HG02981 (cell line): ENCODE measurements around the gene PIK3IP1.
"Not testable (repeated sequence)": the region's sequence is repeated elsewhere in the genome, so short reads cannot be mapped to it uniquely, and the experiment has no call there.

Experiments
- ATAC-seq: cut with Tn5 transposase; IDR thresholded peaks from one replicate; pipeline ENCODE4 v1.9.1; 2021; ENCODE audit warnings: mild to moderate bottlenecking, moderate library complexity; ENCODE audit not compliant: unreplicated experiment

Gene PIK3IP1

DNA sequence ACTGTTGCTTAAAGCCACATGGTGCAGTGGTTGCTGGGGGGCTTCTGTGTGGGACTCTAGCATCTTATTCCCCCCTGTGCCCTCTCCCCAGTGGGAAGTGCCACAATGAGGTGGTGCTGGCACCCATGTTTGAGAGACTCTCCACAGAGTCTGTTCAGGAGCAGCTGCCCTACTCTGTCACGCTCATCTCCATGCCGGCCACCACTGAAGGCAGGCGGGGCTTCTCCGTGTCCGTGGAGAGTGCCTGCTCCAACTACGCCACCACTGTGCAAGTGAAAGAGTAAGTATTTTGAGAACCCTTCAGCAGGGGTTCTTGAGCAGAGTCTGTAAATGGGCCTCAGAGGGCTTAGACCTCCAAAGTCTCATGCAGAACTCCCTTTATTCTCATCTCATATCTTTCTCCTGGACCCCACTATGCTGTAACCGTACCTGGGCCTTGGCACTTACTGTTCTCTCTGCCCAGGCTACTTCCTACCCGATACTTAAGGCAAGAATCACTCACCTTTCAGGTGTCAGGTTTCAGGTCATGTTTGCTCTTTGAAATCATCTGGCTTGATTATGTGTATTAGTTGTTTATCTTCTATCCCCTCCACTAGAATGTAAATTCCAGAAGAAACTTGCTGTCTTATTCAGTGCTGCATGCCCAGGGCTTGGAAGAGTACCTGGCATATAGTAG, 32.4 kb downstream of the PIK3IP1 start:
- ATAC-seq, result no peak

DNA sequence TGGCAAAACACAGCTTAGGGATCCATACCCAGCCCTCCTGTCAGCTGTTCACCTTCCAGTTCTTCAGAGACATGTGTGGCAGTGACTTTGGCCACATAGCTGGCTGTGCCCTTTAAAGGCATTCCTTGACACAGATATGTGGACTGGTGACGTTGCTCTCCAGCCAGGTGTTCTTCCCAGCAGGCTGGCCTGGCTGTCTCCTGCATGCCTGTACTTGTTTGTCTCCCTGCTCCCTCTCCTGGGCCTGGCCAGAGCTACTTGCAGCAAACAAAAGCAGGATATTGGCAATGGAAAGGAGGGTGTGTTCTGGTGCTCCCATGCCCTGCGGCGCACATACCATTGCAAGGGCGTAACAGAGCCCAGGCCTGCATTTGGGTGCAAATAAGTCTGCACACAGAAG, 38.3 kb downstream of the PIK3IP1 start:
- ATAC-seq, result no peak

DNA sequence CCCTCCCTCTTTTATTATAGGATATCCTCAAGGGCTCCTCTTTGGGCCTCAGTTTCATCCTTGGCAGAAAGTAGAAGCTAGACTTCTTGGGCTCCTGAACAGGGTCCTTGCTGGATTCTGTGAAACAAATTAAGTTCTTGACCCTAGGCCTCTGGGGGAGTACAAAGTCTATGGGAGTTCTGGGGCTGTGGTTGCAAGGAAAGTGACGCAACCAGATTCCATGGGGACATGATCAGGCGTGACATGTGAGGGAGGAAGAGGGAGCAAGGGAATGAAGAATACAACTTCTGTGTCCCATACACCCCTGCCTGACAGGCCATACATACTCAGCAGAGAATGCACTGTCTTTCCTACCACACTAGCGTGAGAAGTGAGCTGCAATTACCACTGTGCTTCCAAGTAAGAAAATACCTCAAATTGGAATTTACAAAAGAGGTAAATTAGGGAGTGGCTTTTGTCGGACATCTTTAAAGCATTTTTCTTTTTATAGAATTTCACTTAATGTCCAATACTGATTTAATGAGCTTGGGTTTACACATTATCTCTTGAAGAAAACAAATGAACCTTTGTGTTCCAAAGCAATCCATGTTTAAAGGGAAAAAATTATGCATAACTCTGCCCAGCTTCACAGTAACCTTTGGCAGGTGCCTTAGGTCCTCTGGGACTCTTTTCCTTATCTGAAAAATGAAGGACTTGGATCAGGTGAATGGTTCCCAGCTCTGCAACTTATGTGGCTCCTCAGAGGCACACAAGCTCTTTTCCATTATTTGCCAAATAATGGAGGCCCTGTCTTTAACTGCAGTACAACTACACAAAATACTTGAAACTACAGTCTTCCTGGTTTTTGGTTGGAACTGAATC, 41.3 kb downstream of the PIK3IP1 start:
- no peak for ATAC-seq

DNA sequence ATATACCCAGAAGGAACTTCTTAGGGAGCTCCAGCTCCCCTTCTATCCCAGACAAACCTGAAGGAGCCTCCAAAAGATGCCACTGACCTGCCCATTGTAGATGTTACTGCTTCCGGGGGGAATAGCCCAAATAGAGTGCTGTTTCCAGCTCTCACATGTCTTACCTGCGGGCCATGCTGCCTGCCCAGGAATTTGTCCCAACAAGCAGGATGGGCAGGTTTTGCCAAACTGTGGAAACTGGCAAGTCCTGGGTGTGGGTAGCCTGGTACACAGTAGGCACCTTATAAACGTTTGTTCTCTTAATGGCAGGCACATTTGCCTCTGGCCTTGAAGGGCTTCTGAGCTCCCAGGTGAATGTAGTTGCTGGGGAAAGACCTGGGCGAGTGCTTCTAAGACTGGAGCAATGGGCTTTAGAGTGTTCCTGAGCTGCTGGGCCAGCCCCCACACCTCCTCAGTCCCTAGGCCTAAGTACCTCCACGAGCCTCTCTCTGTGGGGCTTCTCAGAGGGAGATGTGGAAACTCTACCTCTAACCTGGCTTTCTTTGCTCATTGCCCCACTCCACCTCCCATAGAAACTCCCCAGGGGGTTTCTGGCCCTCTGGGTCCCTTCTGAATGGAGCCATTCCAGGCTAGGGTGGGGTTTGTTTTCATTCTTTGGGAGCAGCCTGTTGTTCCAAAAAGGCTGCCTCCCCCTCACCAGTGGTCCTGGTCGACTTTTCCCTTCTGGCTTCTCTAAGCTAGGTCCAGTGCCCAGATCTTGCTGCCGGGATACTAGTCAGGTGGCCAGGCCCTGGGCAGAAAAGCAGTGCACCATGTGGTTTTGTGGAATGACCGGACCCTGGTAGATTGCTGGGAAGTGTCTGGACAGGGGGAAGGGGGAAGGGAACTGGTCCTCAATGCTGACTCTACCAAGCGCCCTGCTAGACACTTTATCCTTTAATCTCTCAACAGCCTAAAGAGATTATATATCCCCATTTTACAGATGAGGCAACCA, 43.0 kb downstream of the PIK3IP1 start:
- no peak for ATAC-seq

DNA sequence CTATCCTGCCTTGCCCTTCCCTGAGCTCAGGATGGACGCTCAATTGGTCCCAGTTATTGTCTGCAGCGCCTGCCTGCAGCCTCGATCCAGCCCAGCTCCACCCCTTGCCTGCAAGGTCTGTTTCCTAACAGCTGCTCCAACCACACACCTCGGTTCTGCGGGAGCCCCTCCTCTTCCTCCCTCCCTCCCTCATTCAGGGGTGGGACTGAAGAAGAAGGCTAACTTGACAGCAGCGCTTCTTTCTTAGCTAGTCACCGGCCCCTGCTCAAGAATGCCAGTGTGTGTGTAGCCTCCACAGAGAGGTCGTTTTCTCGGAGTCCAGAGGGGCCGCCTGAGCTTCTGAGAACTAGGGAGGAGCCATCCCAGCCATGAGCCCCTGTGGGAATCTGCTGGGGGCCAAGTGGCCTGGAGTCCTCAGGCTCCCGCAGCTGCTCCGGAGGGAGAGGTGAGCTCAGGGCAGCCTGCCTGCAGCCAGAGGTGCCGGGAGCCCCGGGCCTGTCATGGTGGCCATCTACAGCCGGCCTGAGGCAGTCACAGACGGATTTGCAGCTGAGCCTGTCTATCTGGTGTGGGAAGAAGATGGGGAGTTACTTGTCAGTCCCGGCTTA, 44.0 kb downstream of the PIK3IP1 start:
- ATAC-seq, result no peak

DNA sequence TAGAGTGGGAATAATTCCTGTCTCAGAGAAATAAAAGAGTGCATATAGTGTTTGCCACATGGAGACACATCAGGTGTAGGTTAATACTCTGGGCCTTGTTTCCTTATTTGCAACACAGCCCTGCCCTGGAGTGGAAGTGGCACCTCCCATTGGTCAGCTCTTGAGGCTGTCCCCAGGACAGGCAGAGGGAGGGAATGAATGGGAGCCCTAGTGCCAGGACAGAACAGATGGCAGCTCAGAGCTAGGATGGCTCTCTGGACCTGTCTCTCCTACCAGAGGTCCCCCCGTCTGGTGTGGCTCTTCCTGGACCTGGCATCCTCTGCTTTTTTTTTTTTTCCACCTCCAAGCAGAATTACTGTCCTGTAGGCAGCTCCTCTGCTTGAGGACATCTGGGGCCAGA, 44.6 kb downstream of the PIK3IP1 start:
- ATAC-seq, result no peak

DNA sequence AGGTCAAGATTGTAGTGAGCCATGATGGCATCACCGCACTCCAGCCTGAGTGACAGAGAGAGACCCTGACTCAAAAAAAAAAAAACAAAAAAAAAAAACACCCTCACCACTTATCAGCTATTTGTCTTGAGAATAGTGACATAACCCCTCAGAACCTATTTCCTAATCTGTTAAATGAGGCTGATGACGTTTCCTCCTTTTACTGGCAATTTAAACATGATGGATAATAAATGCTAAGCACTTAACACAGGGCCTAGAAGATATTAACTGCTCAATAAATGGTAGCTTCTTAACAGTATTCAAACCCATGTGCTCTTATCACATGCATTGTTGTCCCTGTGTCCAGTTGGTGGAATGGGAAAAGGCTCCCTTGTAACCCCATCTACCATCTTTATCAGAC, 45.6 kb downstream of the PIK3IP1 start:
- ATAC-seq, result no peak

DNA sequence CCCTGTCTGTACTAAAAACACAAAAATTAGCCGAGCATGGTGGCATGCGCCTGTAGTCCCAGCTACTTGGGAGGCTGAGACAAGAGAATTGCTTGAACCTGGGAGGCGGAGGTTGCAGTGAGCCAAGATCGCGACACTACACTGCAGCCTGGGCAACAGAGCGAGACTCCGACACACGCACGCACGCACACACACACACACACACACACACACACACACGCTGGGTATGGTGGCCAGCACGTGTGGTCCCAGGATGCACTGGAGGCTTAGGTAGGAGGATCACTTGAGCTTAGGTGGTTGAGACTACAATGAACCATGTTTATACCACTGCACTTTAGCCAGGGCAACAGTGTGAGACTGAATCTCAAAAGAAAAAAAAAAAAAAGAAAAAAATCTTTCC, 46.3 kb downstream of the PIK3IP1 start:
- ATAC-seq, result not testable (repeated sequence)

DNA sequence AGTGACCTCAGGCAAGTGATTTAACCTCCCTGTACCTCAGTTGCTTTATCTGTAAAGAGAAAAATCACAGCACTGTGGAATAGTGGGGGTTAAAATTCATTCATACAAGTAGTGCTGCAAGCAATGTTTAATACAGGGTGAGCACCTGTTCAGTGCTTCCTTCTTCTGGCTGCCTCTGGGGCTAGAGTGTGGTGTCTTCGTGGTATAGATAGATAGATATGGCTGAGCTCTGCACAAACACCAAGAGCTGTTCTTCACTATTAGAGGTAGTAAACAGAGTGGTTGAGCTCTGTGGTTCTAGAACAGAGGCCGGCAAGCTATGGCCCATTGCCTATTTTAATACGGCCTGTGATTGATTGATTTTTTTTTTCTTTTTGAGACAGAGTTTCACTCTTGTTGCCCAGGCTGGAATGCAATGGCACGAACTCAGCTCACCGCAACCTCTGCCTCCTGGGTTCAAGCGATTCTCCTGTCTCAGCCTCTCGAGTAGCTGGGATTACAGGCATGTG, 47.3 kb downstream of the PIK3IP1 start:
- ATAC-seq, result no peak

DNA sequence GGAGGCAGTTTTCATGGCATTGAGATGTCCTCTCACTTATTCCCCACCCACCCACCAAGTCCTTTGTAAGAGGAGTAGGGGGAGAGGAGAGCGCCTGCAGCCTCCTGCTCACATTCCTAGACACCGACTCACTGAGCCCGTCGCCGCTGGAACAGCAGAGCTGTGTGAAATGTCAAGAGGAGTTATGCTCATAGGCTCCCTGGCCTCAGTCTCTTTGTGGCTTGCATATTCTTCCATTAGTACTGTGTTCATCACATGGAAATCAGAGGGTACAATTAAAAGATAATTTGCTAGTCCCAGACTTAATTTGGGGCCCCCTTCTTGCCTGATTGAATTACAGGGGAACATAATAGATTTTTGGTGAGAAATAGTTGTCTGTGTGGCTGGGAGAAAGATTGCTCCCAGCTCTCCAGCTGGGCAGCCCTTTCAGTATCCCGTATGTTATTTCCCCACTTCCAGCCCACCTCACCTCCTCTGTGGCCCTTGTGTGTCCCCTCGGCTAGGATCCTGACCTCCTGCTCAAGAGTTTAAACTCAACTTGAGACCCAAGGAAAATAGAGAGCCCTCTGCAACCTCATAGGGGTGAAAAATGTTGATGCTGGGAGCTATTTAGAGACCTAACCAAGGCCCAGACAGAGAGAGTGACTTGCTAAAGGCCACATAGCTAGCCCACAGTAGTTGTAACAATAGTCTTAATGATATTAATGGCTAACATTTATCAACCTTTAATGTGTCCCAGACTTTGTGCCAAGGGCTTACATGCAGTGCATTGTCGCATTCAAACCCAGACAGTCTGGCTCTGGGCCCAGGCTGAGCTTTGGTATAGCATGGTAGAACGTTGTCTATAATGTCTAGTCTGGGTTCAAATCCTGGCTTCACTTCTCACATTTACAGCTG, 48.0 kb downstream of the PIK3IP1 start:
- ATAC-seq, result no peak

DNA sequence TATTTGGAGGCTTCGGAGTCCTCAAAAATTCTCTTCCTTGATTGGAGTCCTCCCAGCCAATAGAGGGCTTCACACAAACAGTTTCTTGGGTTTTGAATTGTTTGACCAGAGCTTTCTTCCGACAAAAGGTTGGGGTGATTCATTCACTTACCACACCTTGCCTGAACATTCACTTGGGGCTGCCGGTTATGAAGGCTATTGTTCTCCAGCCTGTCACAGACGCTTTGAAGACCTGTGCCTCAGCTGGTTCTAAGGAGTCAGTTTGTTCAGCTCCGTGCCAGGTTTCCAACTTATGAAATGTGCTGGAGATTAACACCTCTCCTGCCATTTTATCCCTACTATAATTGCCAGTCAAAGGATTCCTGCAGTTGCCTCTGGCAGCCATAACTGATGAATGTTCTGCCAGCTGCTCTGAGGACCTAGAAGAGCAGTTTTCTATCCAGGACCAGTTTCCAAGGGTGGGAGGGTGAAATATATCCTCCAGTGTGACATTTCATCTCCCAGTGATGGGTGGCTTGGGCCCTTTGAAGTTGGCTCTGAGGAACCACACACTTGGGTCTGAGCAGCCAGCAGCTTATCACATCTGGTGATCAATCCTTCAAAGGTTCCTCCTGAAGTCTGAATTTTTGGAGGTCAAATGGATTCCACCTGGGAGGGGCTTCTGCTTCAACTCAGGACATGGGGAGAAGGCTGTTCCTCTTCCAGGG, 48.8 kb downstream of the PIK3IP1 start:
- no peak for ATAC-seq

DNA sequence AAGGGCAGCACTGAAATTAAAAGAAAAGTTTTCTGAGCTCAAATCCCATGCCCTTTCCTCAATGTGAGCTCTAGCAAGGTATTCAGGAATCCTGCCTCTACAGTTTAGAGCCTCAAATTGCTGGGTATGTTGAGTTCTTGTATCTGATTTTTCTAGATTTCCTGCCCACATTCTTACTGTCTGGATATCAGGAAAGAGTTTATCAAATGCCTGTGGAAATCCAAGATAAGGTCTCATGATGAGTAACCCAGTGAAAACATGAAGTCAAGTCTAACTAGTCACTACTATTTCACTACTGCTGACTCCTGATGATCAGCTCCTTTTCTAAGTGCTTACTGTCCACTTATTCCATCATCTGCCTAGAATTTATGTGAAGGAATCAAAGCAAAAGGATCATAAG, 50.4 kb downstream of the PIK3IP1 start:
- ATAC-seq, result no peak

DNA sequence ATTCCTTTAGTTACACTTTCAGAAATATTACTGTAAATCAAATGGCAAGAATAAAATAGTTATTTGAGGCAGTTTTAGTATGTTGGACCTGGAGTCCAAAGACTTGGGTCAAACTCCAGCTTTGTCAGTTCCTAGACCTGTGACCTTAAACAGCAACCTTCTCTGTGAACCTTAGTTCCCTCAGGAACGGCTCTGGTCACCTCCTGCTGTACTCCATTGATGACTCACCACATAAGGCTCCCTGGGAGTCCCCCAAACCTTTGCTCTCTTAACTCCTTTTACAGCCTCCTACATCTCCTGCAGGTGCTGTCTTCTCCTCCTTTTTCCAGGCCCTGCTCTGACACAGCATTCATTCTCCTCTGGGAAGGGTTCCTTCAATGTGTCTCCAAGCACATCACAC, 51.1 kb downstream of the PIK3IP1 start:
- no peak for ATAC-seq

DNA sequence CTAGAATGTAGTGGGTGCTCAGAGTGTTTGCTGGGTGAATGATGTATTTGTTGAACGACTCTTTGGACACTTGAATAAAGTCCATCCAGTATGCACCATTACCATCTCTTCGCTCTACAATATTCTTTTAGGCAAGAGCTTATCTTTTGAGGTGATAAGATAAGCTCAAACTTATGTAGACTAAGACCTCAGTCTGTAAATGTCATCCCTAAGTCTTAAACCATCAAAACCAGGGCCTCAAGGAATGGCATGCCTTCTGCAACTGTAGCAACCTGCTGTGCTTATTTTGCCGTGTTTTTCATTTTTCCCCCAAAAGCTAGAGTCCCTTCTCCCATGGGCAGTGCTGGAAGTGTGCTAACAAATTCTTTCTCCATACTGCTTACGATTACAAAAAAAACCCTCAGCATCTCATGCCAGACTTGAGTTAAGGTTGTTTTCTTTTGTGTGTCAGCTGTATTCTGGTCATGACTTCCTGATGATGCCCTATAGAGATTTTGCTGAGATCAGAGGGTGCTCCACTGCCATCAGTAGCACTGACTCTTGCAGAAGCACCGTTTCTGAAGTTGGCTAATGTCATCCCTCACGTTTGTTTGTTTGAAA, 52.4 kb downstream of the PIK3IP1 start:
- no peak for ATAC-seq

DNA sequence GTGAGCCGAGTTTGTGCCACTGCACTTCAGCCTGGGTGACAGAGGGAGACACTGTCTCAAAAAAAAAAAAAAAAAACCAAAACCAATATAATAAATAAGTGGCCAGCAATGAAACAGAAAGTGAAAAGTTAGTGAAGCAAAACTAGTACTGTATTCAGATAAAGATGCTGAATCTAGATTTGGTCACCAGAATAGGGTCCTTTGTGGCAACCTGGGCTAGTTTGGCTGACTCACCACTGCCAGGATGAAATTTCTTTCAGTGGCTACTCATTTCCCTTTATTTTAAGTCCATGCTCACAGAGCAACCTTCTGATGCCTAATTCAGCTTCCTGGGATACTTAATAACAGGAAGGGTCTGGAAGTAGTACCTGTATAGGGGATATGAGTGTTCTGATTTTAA, 54.2 kb downstream of the PIK3IP1 start:
- ATAC-seq, result no peak

DNA sequence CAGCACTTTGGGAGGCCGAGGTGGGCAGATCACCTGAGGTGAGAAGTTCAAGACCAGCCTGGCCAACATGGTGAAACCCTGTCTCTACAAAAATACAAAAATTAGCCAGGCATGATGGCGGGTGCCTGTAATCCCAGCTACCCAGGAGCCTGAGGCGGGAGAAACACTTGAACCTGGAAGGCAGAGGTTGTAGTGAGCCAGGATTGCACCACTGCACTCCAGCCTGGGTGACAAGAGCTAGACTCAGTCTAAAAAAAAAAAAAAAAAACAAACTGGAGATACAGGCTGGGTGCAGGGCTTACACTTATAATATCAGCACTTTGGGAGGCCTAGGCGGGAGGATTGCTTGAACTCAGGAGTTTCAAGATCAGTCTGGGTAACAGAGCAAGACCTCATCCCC, 56.2 kb downstream of the PIK3IP1 start:
- ATAC-seq, result not testable (repeated sequence)

DNA sequence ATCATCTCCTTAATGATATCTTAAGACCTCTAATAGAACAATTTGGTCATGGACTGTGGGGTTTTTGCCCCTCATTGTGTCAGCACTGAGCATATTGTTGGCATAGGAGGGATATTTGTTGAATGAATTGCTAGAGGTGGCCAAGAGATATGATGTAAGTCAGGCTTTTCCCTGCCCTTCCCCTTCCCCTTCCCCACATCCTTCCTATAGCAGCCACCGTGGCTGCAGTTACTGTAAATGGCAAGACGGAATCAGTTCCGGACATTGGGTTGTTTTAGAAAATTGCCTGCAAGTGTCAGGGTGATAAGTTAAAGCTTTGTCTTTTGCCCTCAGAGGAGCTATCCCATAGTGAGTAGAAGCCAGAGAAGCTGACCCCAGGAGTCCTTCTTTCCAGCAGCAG, 57.2 kb downstream of the PIK3IP1 start:
- ATAC-seq, result no peak

DNA sequence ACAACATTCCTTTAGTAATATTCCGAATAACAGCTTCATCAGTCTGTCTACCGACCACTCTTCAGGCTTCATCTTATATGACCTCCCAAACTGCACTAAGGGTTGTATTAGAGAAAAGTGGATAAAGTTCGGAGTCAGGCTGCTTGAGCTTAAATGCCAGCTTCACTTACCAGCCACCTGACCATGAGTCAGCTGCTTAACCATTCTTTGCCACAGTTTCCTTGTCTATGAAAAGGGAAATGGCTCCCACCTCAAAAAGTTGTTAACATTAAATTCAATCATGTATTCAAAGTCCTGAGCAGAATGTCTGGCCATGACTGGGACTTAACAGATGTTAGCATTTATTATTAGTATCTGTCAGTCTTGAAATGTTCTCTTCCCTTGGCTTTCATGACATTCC, 59.3 kb downstream of the PIK3IP1 start:
- no peak for ATAC-seq
